Tibial nerve (tissue), 3 donors: ENCODE measurements around the gene LRCH4.

Source experiments
- CTCF ChIP-seq, 5 experiments: fragments of 200-600 bp in 3 of 5; fragments of 450-650 bp in 2 of 5; sonication (generic) in 3 of 5; IDR thresholded peaks; one replicate each; pipeline ENCODE4 v1.5.1; 2016 to 2019; ENCODE audit warnings: antibody characterized with exemption in 5 of 5, mild to moderate bottlenecking in 3 of 5, moderate library complexity in 2 of 5
- POLR2A ChIP-seq, 2 donors: fragments of 450-650 bp; IDR thresholded peaks; one replicate each; pipeline ENCODE4 v1.6.1; 2017; ENCODE audit warnings: antibody characterized with exemption in 2 of 2, mild to moderate bottlenecking in 2 of 2, moderate library complexity in 2 of 2

GRCh38 chr7:100577507-100577906 lies 8.4 kb downstream of the LRCH4 start:
- TF ChIP-seq CTCF (IDR thresholded peaks at IDR 0.05) (no peak), POLR2A (IDR thresholded peaks at IDR 0.05) (no peak)
